GM12892 (cell line): ENCODE results near the gene SAMD4A.

Experiments used
- POLR2A ChIP-seq: IDR thresholded peaks from 2 replicates; pipeline ENCODE4 v1.6.1; 2011; ENCODE audit warnings: low read depth, low read length, control low read depth
- POLR2AphosphoS5 ChIP-seq: IDR thresholded peaks from 2 replicates; pipeline ENCODE4 v1.6.1; 2011; ENCODE audit warnings: low read depth, low read length, control low read depth
- TAF1 ChIP-seq: IDR thresholded peaks from 2 replicates; pipeline ENCODE4 v1.6.1; 2011; ENCODE audit warnings: low read depth, mild to moderate bottlenecking, control low read depth, low read length, borderline replicate concordance

DNA sequence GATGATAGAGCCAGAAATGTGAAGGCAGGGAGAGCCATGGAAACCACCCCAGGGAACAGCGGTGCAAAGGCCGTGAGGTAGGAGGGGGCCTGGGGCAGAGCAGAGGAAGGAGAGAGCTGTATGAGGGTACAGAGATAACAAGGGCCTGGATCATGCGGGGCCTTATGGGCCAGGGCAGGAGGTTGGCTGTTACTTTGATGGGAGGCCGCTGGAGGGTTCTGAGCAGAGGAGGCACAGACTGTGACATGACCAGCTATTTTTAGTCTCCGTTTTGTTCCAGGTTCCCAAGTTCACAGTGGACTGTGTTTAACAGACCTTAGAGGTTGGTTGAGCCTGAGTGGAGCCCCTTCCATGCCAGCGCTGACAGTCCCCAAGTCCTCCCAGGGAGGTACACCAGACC lies 217.1 kb downstream of the SAMD4A start:
- TF ChIP-seq POLR2AphosphoS5: no peak
- TF ChIP-seq TAF1: no peak
- TF ChIP-seq POLR2A: no peak
